HG03342 (cell line): ENCODE measurements around the gene CADM4.
"Not testable (repeated sequence)": the region's sequence is repeated elsewhere in the genome, so short reads cannot be mapped to it uniquely, and the experiment has no call there.

Experiments used
- ATAC-seq: cut with Tn5 transposase; IDR thresholded peaks from one replicate; pipeline ENCODE4 v1.9.1; 2021; ENCODE audit warnings: mild to moderate bottlenecking, moderate library complexity; ENCODE audit not compliant: unreplicated experiment

CADM4 gene

DNA sequence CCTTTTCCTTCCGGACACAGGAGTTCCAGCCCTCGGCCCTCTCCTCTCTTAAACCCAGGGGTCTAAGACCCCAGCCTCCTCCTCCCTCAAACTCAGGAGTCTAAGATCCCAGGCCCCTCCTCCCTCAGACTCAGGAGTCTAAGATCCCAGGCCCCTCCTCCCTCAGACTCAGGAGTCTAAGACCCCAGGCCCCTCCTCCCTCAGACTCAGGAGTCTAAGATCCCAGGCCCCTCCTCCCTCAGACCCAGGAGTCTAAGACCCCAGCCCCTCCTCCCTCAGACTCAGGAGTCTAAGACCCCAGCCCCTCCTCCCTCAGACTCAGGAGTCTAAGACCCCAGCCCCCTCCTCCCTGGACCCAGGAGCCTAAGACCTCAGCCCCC is 4.1 kb downstream of the CADM4 start:
- ATAC-seq: not testable (repeated sequence)

DNA sequence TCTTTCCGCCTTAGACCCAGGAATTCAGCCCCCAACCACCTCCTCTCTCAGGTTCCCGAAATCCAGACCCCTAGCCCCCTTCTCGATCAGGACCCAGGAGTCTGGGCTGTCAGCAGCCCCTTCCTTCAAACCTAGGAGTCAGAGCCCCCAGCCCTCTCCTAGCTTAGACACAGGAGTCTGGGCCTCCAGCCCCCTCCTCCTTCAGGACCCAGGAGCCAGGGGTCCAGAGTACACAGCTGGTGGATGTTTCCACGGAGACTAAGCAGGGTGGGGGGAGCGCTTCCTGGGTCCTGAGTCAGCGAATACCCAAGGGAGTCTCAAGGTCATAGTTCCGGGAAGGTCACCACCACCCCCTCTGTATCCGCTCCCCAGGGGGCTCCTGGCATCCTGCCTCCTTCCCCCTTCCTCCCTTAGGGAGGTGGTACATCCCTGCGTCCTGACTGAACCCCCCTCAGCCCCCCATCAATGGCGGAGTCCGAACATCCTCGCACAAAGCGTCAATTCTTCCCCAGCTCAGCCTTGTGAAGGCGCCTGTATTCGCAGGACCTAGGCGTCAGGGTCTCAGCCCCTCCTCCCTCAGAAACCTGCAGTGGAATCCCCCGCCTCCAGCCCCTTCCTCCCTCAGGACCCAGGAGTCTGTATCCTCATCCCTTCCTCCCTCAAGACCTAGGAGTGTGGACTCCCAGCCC is 4.6 kb downstream of the CADM4 start:
- ATAC-seq: no peak

GRCh38 chr19:43634506-43634871 is 5.2 kb downstream of the CADM4 start:
- ATAC-seq: no peak

- no peak for ATAC-seq
Measured at GRCh38 chr19:43634068-43634467, 5.6 kb downstream of the CADM4 start.

DNA sequence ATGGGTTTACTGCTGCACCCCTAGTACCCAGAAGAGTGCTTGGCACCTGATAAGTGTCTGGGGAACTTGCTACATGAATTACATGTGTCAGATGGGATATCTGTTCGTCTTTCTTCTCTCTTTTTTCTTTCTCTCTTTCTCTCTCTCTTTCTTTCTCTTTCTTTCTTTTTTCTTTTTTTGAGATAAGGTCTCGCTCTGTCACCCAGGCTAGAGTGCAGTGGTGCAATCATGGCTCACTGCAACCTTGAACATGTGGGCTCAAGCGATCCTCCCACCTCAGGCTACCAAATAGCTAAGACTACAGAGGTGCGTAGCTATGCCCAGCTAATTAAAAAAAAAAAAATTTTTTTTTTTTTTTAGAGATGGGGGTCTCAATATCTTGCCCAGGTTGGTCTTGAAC is 6.1 kb downstream of the CADM4 start:
- no peak for ATAC-seq

DNA sequence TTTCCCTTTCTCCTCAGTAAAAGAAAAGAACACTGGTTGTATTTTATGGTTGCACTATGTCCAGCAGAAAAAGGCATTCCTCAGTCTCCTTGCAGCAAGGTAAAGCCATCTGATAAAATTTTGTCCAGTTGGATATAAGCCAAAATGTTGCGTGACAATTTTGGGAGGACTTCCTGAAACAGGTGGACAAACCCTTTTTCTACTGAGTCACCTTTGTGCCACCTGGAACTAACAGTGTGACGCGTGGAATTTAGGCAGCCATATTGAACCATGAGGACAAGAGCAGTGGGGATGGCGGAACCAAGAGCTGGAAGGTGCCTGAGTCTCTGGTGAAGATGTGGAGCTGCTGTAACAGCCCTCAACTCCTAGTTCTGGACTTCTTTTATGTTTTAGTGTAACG is 8.2 kb downstream of the CADM4 start:
- ATAC-seq: no peak

DNA sequence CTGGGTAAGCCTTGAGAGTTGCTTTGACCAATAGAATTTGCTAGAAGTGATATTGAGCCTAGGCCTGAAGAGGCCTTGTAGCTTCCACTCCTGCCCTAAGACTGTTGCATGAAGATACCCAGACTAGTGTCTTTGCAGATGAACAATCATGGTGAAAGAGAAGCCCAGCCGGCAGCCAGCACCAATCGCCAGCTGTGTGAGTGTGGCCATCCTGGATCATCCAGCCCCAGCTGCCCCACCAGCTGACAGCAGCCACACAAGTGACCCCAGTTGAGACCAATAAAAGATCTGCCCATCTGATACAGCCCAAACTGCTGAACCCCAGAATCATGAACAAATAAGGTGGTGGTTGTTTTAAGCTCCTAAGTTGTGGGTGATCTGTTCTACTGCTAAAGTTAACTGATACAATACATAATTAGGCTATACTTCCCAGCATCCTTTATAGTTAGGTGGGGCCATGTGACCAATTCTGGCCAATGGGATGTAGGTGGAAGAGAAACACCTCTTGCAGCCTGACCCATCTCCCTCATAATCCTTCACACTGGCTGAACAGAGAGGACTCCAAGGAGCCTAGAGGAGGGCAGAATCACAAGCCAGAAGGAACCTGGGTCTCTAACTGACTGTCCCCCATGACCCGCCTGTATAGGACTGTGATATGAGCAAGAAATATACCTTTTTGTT is 10.9 kb downstream of the CADM4 start:
- no peak for ATAC-seq

DNA sequence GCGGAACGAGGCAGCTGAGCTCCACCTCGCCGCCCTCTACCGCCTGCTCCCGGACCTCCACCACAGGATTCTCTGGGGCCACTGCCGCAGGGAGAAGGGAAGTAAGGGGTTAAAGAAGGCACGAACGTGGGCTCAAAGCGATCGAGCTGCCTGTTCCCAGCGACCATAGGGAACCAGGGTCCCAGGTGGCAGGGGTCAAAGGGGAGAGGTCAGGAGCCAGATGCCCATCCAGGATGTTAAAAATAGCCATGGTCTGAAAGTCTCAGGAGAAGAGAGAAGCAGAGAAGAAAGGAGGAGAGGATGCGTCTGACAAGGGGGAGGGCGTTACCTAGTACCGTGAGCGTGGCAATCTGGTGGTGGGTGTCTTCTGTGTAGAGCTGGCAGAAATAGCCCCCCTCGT is 12.8 kb downstream of the CADM4 start:
- no peak for ATAC-seq

- no peak for ATAC-seq
Measured at GRCh38 chr19:43625918-43626579, 13.6 kb downstream of the CADM4 start.

GRCh38 chr19:43624933-43625332 is 14.7 kb downstream of the CADM4 start:
- ATAC-seq: no peak

- no peak for ATAC-seq
Measured at GRCh38 chr19:43623889-43624670, 15.6 kb downstream of the CADM4 start.

- ATAC-seq: no peak
Measured at GRCh38 chr19:43622956-43623355, 16.7 kb downstream of the CADM4 start.

GRCh38 chr19:43622070-43622469 is 17.6 kb downstream of the CADM4 start:
- no peak for ATAC-seq

GRCh38 chr19:43620061-43621001 is 19.3 kb downstream of the CADM4 start:
- no peak for ATAC-seq

DNA sequence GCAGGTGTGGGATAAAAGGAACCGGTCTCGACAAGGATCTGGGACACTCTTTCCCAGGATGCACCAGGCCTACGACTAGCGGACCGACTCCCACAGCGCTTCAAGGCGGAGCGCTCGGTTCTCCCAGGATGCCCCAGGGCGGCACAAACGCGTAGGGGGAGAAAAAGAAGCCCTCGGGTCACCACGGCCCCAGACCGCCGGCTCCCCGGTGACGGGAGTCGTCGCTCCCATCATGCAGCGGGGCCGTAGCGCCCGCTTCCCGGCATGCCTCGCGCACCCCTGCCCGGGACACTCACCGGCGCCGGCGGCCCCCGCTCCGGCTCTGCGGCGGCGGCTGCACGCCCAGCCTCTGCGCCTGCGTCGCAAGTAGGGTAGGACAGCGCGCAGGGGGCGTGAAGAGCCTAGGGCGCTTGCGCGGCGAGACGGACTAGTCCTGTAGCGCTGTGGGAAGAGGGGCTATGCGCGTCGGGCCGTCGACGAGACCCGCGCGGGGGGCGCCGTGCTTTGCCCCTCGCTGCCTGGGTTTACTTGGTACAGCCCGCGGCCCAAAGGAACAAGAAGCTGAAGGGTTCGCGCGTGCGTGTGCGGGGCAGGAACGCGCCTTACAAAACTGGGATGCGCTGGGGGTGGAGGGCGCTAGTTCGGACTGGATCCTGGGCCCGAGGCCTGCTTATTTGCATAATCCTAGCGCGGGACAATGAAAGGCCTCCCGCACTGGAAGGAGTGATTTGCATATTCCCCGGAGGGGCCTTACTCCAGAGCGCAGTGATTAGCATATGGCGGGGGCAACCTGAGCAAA is 20.2 kb downstream of the CADM4 start, which contains the start of gene ZNF428:
TSS of gene ZNF428 (minus strand) at position 368 of the 799 bp plus-strand sequence. CDS start 5,325 bp downstream, outside the sequence.
- peak; percentile 75 for ATAC-seq

- ATAC-seq: no peak
Measured at GRCh38 chr19:43618921-43619261, 20.8 kb downstream of the CADM4 start.

GRCh38 chr19:43616954-43617353 is 22.7 kb downstream of the CADM4 start:
- ATAC-seq: no peak

- ATAC-seq: no peak
Measured at GRCh38 chr19:43616306-43616705, 23.3 kb downstream of the CADM4 start.

GRCh38 chr19:43612374-43612773 is 27.3 kb downstream of the CADM4 start:
- ATAC-seq: no peak

DNA sequence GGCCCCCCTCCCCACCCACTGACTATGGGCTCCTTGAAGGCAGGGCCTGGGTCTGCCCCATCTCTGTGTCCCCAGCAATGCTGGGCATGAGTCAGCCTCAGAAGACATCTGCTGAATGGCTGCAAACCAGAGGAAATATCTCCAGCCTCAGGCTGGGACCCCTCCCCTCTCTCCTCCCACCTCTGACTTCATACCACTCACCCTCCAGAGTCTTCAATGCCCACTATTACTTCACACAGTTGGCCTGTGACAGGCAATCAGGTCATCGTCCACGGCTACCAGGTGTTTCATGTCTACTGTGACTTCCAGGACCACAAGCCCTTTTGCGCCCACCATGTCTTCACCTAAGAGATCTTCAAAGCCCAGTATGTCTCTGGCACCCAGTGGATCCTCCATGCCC is 27.9 kb downstream of the CADM4 start, which contains the start of gene SRRM5:
TSS of gene SRRM5 (plus strand) at position 301 of the 400 bp plus-strand sequence. CDS start at position 335, 34 bp downstream.
- ATAC-seq: no peak
